GM23338 (cell line): Measurements from ENCODE around the gene NTF3.

Experiments
- CREB1 ChIP-seq: fragments of 250-450 bp; sonication (Bioruptor Pico); IDR thresholded peaks from 2 replicates; pipeline ENCODE4 v1.5.0; 2020; ENCODE audit warnings: low read depth, mild to moderate bottlenecking, moderate library complexity
- CTCF ChIP-seq, 2 experiments: fragments of 200-600 bp in 1 of 2; sonication (generic) in 1 of 2; conservative IDR thresholded peaks; 2 replicates each; pipeline versions ENCODE4 v1.5.1 to v1.6.1; 2016 to 2017; ENCODE audit warnings: antibody characterized with exemption in 2 of 2, low read depth in 2 of 2, mild to moderate bottlenecking in 2 of 2, moderate library complexity in 1 of 2
- EZH2 ChIP-seq: fragments of 200-600 bp; sonication (generic); IDR thresholded peaks from one replicate; pipeline ENCODE4 v1.8.0; 2017; ENCODE audit warnings: antibody characterized with exemption, mild to moderate bottlenecking, low read depth; ENCODE audit not compliant: unreplicated experiment
- EZH2phosphoT487 ChIP-seq: fragments of 200-600 bp; sonication (generic); IDR thresholded peaks from one replicate; pipeline ENCODE4 v1.8.1; 2018; ENCODE audit warnings: antibody characterized with exemption; ENCODE audit not compliant: unreplicated experiment
- POLR2AphosphoS5 ChIP-seq: IDR thresholded peaks from 2 replicates; pipeline ENCODE4 v1.6.1; 2016; ENCODE audit warnings: antibody characterized with exemption, low read depth
- REST ChIP-seq: IDR thresholded peaks from one replicate; pipeline ENCODE4 v1.6.1; 2018; ENCODE audit warnings: antibody characterized with exemption; ENCODE audit not compliant: unreplicated experiment

GRCh38 chr12:5534426-5535199, 102.7 kb downstream of the NTF3 start:
- TF ChIP-seq EZH2phosphoT487 (no peak), CTCF (conservative IDR thresholded peaks at IDR 0.05; ENCODE audit: low read depth in 2 of 2) (no peak), REST (no peak), EZH2 (no peak), POLR2AphosphoS5 (no peak), CREB1 (CRISPR knock-in tag) (no peak)
